HepG2 (cell line): ENCODE results near the gene PC. TPM values are rescaled to one million over a fixed set of nuclear protein-coding genes. Genes with fewer than 3 reads are reported as not detected.

Experiments
- ATAC-seq: fragments of 200-7000 bp; cut with Tn5 transposase; 3 replicates; pipeline ENCODE4 v1.9.1; 2020; ENCODE audit warnings: mild to moderate bottlenecking, moderate library complexity
- BruUV-seq: library from RNA; stranded (reverse); fragments of 400-500 nt; replicated peaks from 2 replicates; lab custom pipeline; 2021; lab: Mats Ljungman, UMichigan
- CTCF ChIA-PET: fragments of 300-600 bp; formaldehyde crosslinking; extraction: SDS; loops from one replicate; lab custom pipeline; 2021; ENCODE audit warnings: low total read pairs, inconsistent platforms, low intra/inter-chr PET ratio; lab: Yijun Ruan, JAX
- POLR2A ChIA-PET: fragments of 350-600 bp; sonication (Branson Sonifier 250); formaldehyde crosslinking; loops from one replicate; lab custom pipeline; 2020; ENCODE audit warnings: antibody characterized with exemption, inconsistent platforms; lab: Yijun Ruan, JAX
- DNase-seq: peaks from one replicate; pipeline ENCODE4 v3.0.0-alpha.2; 2015; ENCODE audit warnings: low spot score
- FAIRE-seq: peaks from 3 replicates; lab custom pipeline; 2011; peaks lifted over from hg19 to GRCh38; lab: Jason Lieb, UNC
- H2AFZ ChIP-seq: one replicate; pipeline ENCODE4 v1.6.1; 2011; ENCODE audit warnings: low read length, inconsistent platforms
- H3K27ac ChIP-seq: fragments of 300-600 bp; 3 replicates; pipeline ENCODE4 v1.8.0; 2011; ENCODE audit warnings: mixed run types, mild to moderate bottlenecking, mixed read lengths, low read length, inconsistent platforms; ENCODE audit not compliant: insufficient read depth; ENCODE audit errors: extremely low read length
- H3K27me3 ChIP-seq, 2 experiments: fragments of 200-600 bp in 1 of 2; 2 replicates in 1 of 2; 3 replicates in 1 of 2; pipeline versions ENCODE4 v1.6.0 to v1.8.0; 2011; ENCODE audit warnings: low read length in 2 of 2, mild to moderate bottlenecking in 2 of 2, moderate library complexity in 2 of 2, inconsistent platforms in 1 of 2; ENCODE audit not compliant: insufficient read depth in 2 of 2, control insufficient read depth in 1 of 2
- H3K36me3 ChIP-seq, 2 experiments: fragments of 200-600 bp in 1 of 2; replicated peaks in 1 of 2; 2 replicates in 1 of 2; 3 replicates in 1 of 2; pipeline versions ENCODE4 v1.5.1 to v1.8.0; 2011; ENCODE audit warnings: low read length in 2 of 2, inconsistent platforms in 1 of 2; ENCODE audit not compliant: insufficient read depth in 2 of 2, control insufficient read depth in 1 of 2
- H3K4me1 ChIP-seq: 2 replicates; pipeline ENCODE4 v1.5.1; 2012; ENCODE audit warnings: low read length, inconsistent platforms; ENCODE audit not compliant: insufficient read depth
- H3K4me2 ChIP-seq: 2 replicates; pipeline ENCODE4 v1.6.0; 2011; ENCODE audit warnings: low read depth, low read length, inconsistent platforms
- H3K4me3 ChIP-seq, 3 experiments: fragments of 200-600 bp in 1 of 3; sonication (generic), shearing (Covaris generic) in 1 of 3; replicated peaks in 1 of 3; 2 replicates each; pipeline ENCODE4 v1.5.1; 2011 to 2016; ENCODE audit warnings: low read length in 3 of 3, inconsistent platforms in 2 of 3, low read depth in 2 of 3, mild to moderate bottlenecking in 2 of 3, control low read depth in 1 of 3, mixed read lengths in 1 of 3; ENCODE audit not compliant: insufficient read depth in 1 of 3
- H3K79me2 ChIP-seq: one replicate; pipeline ENCODE4 v1.6.1; 2011; ENCODE audit warnings: low read length, inconsistent platforms; ENCODE audit not compliant: insufficient read depth
- H3K9ac ChIP-seq: 2 replicates; pipeline ENCODE4 v1.6.0; 2011; ENCODE audit warnings: mild to moderate bottlenecking, low read depth, low read length, inconsistent platforms; ENCODE audit not compliant: insufficient read depth
- H3K9me3 ChIP-seq: 2 replicates; pipeline ENCODE4 v1.5.1; 2012; ENCODE audit warnings: mild to moderate bottlenecking, low read length
- H4K20me1 ChIP-seq: 2 replicates; pipeline ENCODE4 v1.6.0; 2011; ENCODE audit warnings: inconsistent platforms, mild to moderate bottlenecking, low read length, moderate library complexity; ENCODE audit not compliant: insufficient read depth
- DZIP1 ChIP-seq: sonication (generic); formaldehyde crosslinking; IDR thresholded peaks from 2 replicates; pipeline ENCODE4 v1.5.0; 2020; ENCODE audit warnings: mild to moderate bottlenecking, missing genetic modification reagents
- GATA4 ChIP-seq: sonication (generic); IDR thresholded peaks from 2 replicates; pipeline ENCODE4 v1.6.1; 2016; ENCODE audit warnings: antibody characterized with exemption, low read depth, borderline replicate concordance
- GMEB2 ChIP-seq: IDR thresholded peaks from 2 replicates; pipeline ENCODE4 v1.6.1; 2016; ENCODE audit warnings: missing biosample characterization, missing genetic modification reagents, low read depth
- ZFY ChIP-seq: sonication (generic); formaldehyde crosslinking; IDR thresholded peaks from 2 replicates; pipeline ENCODE4 v1.4.0; 2020; ENCODE audit warnings: missing genetic modification reagents
- WGBS: methylation state at CpG from one replicate; pipeline ENCODE4 v1.1.6; 2017; ENCODE audit warnings: low lambda C conversion rate; 5-methylcytosine and 5-hydroxymethylcytosine counted together
- in situ Hi-C: cut with HindIII; loops from 2 replicates; pipeline ENCODE4 v1.10.0; 2017; ENCODE audit warnings: low pct_unique_long_range_greater_than_20kb; ENCODE audit not compliant: extremely low pct_ligation_motif_present
- intact Hi-C: fragments of 100-400 bp; cut with micrococcal nuclease; formaldehyde crosslinking; loops from one replicate; pipeline ENCODE4 v1.10.0; 2022; ENCODE audit not compliant: unreplicated experiment
- polyA plus RNA-seq, 8 experiments: library from polyadenylated mRNA; depleted of rRNA in 3 of 8; stranded (reverse) in 7 of 8; unstranded in 1 of 8; fragments of >200 nt; fragmentation: Illumina TruSeq in 4 of 8; extraction: Trizol in 4 of 8; gene quantifications; 2 replicates each; pipeline versions ENCODE4 v1.2.1 to v1.2.3, GENCODE V29; 2011 to 2016; ENCODE audit warnings: low read depth in 4 of 8, missing spikeins in 1 of 8, mixed read lengths in 1 of 8; ENCODE audit not compliant: insufficient read depth in 1 of 8
- total RNA-seq, 5 experiments: library from RNA; depleted of rRNA; stranded (reverse); fragments of >200 nt; fragmentation: Illumina TruSeq; extraction: Trizol; gene quantifications; 2 replicates each; pipeline ENCODE4 v1.2.3, GENCODE V29; 2016; ENCODE audit warnings: low read depth in 1 of 5

The PC gene
- total and polyA plus RNA-seq, 2 of the 13 experiments (the other 11 are each of a cell fraction or from before 2014, with no cell fraction given) = 29.0 to 39.0 TPM

GRCh38 chr11:66809592-66809991, 148.6 kb downstream of the PC start:
- TF ChIP-seq GMEB2 (CRISPR knock-in tag) = no peak
- no peak for TF ChIP-seq DZIP1 (CRISPR knock-in tag)
- no peak for TF ChIP-seq ZFY (CRISPR knock-in tag)
- TF ChIP-seq GATA4 = no peak
- no peak overlapping the region for H3K9ac ChIP-seq
- no peak for ATAC-seq
- H3K27ac ChIP-seq = no peak overlapping the region
- H3K9me3 ChIP-seq = no peaks in the 10 kb centered on the region
- no peak for FAIRE-seq
- intact Hi-C loops (no loop called here), in situ Hi-C loops (no loop called here)
- ChIA-PET CTCF (no interaction called here), POLR2A (no interaction called here)
- H3K79me2 ChIP-seq = no peaks in the 10 kb centered on the region
- no TSS peak for BruUV-seq
- H3K4me3 ChIP-seq = no peak overlapping the region
- WGBS = 81% methylated on average over 3 of the region's 3 CpGs
- no peak overlapping the region for H3K4me2 ChIP-seq
- no peak overlapping the region for H2AFZ ChIP-seq
- H3K27me3 ChIP-seq = no peaks in the 10 kb centered on the region
- H3K36me3 ChIP-seq = no peaks in the 10 kb centered on the region; a peak in 1 of 5 replicates
- no peak for DNase-seq
- no peaks in the 10 kb centered on the region for H4K20me1 ChIP-seq
- no peaks in the 10 kb centered on the region for H3K4me1 ChIP-seq
